NT2/D1 (cell line): ENCODE data around the gene OR14K1.

Source experiments
- DNase-seq: peaks from one replicate; pipeline ENCODE4 v3.0.0-alpha.2; 2011; ENCODE audit warnings: low read depth, low spot score
- H3K27me3 ChIP-seq: 2 replicates; pipeline ENCODE4 v1.6.0; 2011; ENCODE audit warnings: mild to moderate bottlenecking; ENCODE audit not compliant: insufficient read length, insufficient read depth
- H3K36me3 ChIP-seq: 2 replicates; pipeline ENCODE4 v1.6.1; 2011; ENCODE audit warnings: mild to moderate bottlenecking, low read length, mixed read lengths; ENCODE audit not compliant: insufficient read depth, insufficient read length
- H3K4me1 ChIP-seq: 2 replicates; pipeline ENCODE4 v1.5.1; 2011; ENCODE audit not compliant: insufficient read depth, insufficient read length
- H3K4me3 ChIP-seq: 2 replicates; pipeline ENCODE4 v1.5.1; 2011; ENCODE audit warnings: low read depth; ENCODE audit not compliant: insufficient read length
- H3K9ac ChIP-seq: 2 replicates; pipeline ENCODE4 v1.6.0; 2011; ENCODE audit warnings: low read depth; ENCODE audit not compliant: insufficient read length
- H3K9me3 ChIP-seq: 2 replicates; pipeline ENCODE4 v1.5.1; 2011; ENCODE audit warnings: mild to moderate bottlenecking, low read length; ENCODE audit not compliant: insufficient read depth
- SUZ12 ChIP-seq: IDR thresholded peaks from 2 replicates; pipeline ENCODE4 v1.6.1; 2011; ENCODE audit not compliant: insufficient read length, insufficient read depth; ENCODE audit errors: extremely low read depth

The OR14K1 gene

GRCh38 chr1:247769603-247770002, 31.2 kb downstream of the OR14K1 start:
- Histone ChIP-seq H3K36me3 (no peaks in the 10 kb centered on the region), H3K9me3 (no peaks in the 10 kb centered on the region), H3K4me1 (no peaks in the 10 kb centered on the region), H3K4me3 (no peak overlapping the region), H3K27me3 (no peaks in the 10 kb centered on the region), H3K9ac (no peak overlapping the region)
- DNase-seq, result no peak
- no peak for TF ChIP-seq SUZ12
